Caco-2 (cell line): Measurements from ENCODE around the gene PTPRN2. TPM values are rescaled to one million over a fixed set of nuclear protein-coding genes. Genes with fewer than 3 reads are reported as not detected.
A peak's percentile ranks its signal among the peaks of the same experiment; 100 is the strongest.

Source experiments
- BruUV-seq: library from RNA; stranded (reverse); fragments of 400-500 nt; replicated peaks from 2 replicates; lab custom pipeline; 2021; lab: Mats Ljungman, UMichigan
- CTCF ChIA-PET: fragments of 300-600 bp; sonication (Branson Sonifier 250); formaldehyde crosslinking; loops from one replicate; lab custom pipeline; 2022; ENCODE audit warnings: antibody characterized with exemption; lab: Charles Lee
- POLR2A ChIA-PET: fragments of 300-600 bp; sonication (Branson Sonifier 250); formaldehyde crosslinking; loops from one replicate; lab custom pipeline; 2022; ENCODE audit warnings: antibody characterized with exemption; lab: Charles Lee
- DNase-seq, 2 experiments: peaks; one replicate each; pipeline versions ENCODE4 v3.0.0 to v3.0.0-alpha.2; 2020 to 2022
- H3K27me3 ChIP-seq: replicated peaks from 2 replicates; pipeline ENCODE4 v1.6.0; 2011; ENCODE audit warnings: low read length; ENCODE audit not compliant: control insufficient read depth, insufficient read depth
- H3K36me3 ChIP-seq: 2 replicates; pipeline ENCODE4 v1.5.1; 2011; ENCODE audit warnings: low read length; ENCODE audit not compliant: control insufficient read depth, insufficient read depth
- H3K4me1 ChIP-seq: fragments of 250-450 bp; sonication (Bioruptor Pico); 2 replicates; pipeline ENCODE4 v1.5.1; 2020; ENCODE audit warnings: mild to moderate bottlenecking
- H3K4me3 ChIP-seq: 2 replicates; pipeline ENCODE4 v1.5.1; 2011; ENCODE audit warnings: low read depth, mild to moderate bottlenecking, control low read depth, low read length
- H3K9me3 ChIP-seq: fragments of 250-450 bp; sonication (Bioruptor Pico); 2 replicates; pipeline ENCODE4 v1.5.1; 2020; ENCODE audit warnings: mild to moderate bottlenecking, moderate library complexity
- H3K27ac Mint-ChIP-seq: one replicate; pipeline ENCODE4 v1.8.0; 2022; ENCODE audit warnings: mixed read lengths; ENCODE audit not compliant: unreplicated experiment
- H3K27me3 Mint-ChIP-seq: one replicate; pipeline ENCODE4 v1.8.0; 2022; ENCODE audit warnings: mixed read lengths; ENCODE audit not compliant: insufficient read depth, unreplicated experiment
- H3K36me3 Mint-ChIP-seq: one replicate; pipeline ENCODE4 v1.8.0; 2022; ENCODE audit warnings: mild to moderate bottlenecking, mixed read lengths; ENCODE audit not compliant: insufficient read depth, unreplicated experiment
- H3K4me1 Mint-ChIP-seq: one replicate; pipeline ENCODE4 v1.8.0; 2022; ENCODE audit warnings: low read depth, mixed read lengths; ENCODE audit not compliant: unreplicated experiment
- H3K4me3 Mint-ChIP-seq: one replicate; pipeline ENCODE4 v1.8.0; 2022; ENCODE audit warnings: mild to moderate bottlenecking, moderate library complexity, mixed read lengths; ENCODE audit not compliant: unreplicated experiment
- H3K9me3 Mint-ChIP-seq: one replicate; pipeline ENCODE4 v1.8.0; 2022; ENCODE audit warnings: mixed read lengths; ENCODE audit not compliant: unreplicated experiment
- CTCF ChIP-seq, 2 experiments: fragments of 200-600 bp in 1 of 2; IDR thresholded peaks; 1 replicate in 1 of 2; 2 replicates in 1 of 2; pipeline versions ENCODE4 v1.5.1 to v1.8.0; 2011 to 2022; ENCODE audit warnings: antibody characterized with exemption in 1 of 2, control low read depth in 1 of 2, inconsistent platforms in 1 of 2, low read depth in 1 of 2, low read length in 1 of 2, mild to moderate bottlenecking in 1 of 2, moderate library complexity in 1 of 2; ENCODE audit not compliant: insufficient read depth in 1 of 2, severe bottlenecking in 1 of 2, unreplicated experiment in 1 of 2
- intact Hi-C: fragments of 100-400 bp; cut with micrococcal nuclease; formaldehyde crosslinking; loops from one replicate; pipeline ENCODE4 v1.10.0; 2022; ENCODE audit not compliant: unreplicated experiment
- total RNA-seq: library from RNA; stranded (reverse); gene quantifications from 2 replicates; pipeline ENCODE4 v1.2.3, GENCODE V29; 2022

The PTPRN2 gene
- total RNA-seq, 1 experiment from 2014 or later: 1.4 TPM

GRCh38 chr7:158084555-158084954 is 503.1 kb downstream of the PTPRN2 start:
- H3K27me3 ChIP-seq: no peaks in the 10 kb centered on the region
- no peaks in the 10 kb centered on the region for H3K36me3 Mint-ChIP-seq
- DNase-seq: peak in 1 of 2 experiments; percentile 21
- H3K4me3 ChIP-seq: no peak overlapping the region
- no peaks in the 10 kb centered on the region for H3K4me1 ChIP-seq
- peaks cover 28% of the 10 kb centered on the region for H3K9me3 Mint-ChIP-seq
- no peak overlapping the region for H3K27ac Mint-ChIP-seq
- BruUV-seq: no TSS peak
- TF ChIP-seq CTCF (IDR thresholded peaks at IDR 0.05; ENCODE audit: insufficient read depth in 1 of 2, low read depth in 1 of 2, low read length in 1 of 2, severe bottlenecking in 1 of 2, unreplicated experiment in 1 of 2): no peak
- H3K9me3 ChIP-seq: peaks cover 6% of the 10 kb centered on the region; the same call in 1 of the 2 replicates
- H3K4me1 Mint-ChIP-seq: no peaks in the 10 kb centered on the region
- POLR2A ChIA-PET: no interaction called here
- no peaks in the 10 kb centered on the region for H3K27me3 Mint-ChIP-seq
- no peak overlapping the region for H3K4me3 Mint-ChIP-seq
- CTCF ChIA-PET: no interaction called here
- no peaks in the 10 kb centered on the region for H3K36me3 ChIP-seq
- intact Hi-C loops: no loop called here

GRCh38 chr7:158083526-158084310 is 503.9 kb downstream of the PTPRN2 start:
- no peak overlapping the region for H3K27ac Mint-ChIP-seq
- POLR2A ChIA-PET: no interaction called here

GRCh38 chr7:158082761-158083160 is 504.9 kb downstream of the PTPRN2 start:
- Mint-ChIP-seq H3K27ac (no peak overlapping the region), H3K9me3 (peaks cover 28% of the 10 kb centered on the region), H3K36me3 (no peaks in the 10 kb centered on the region), H3K4me1 (no peaks in the 10 kb centered on the region), H3K27me3 (no peaks in the 10 kb centered on the region), H3K4me3 (no peak overlapping the region)
- DNase-seq: no peak
- Histone ChIP-seq H3K4me3 (no peak overlapping the region), H3K4me1 (no peaks in the 10 kb centered on the region), H3K36me3 (no peaks in the 10 kb centered on the region), H3K27me3 (no peaks in the 10 kb centered on the region), H3K9me3 (peaks cover 6% of the 10 kb centered on the region; the same call in 1 of the 2 replicates)
- CTCF ChIA-PET: no interaction called here
- no TSS peak for BruUV-seq
- TF ChIP-seq CTCF (IDR thresholded peaks at IDR 0.05; ENCODE audit: insufficient read depth in 1 of 2, low read depth in 1 of 2, low read length in 1 of 2, severe bottlenecking in 1 of 2, unreplicated experiment in 1 of 2): no peak
- intact Hi-C loops: no loop called here
- POLR2A ChIA-PET: no interaction called here

More at GRCh38 chr7:158083526-158084310, 503.9 kb downstream of the PTPRN2 start:
- Histone ChIP-seq H3K4me3 (no peak overlapping the region), H3K27me3 (no peaks in the 10 kb centered on the region), H3K4me1 (no peaks in the 10 kb centered on the region), H3K36me3 (no peaks in the 10 kb centered on the region), H3K9me3 (peaks cover 6% of the 10 kb centered on the region; the same call in 1 of the 2 replicates)
- no peak overlapping the region for H3K4me3 Mint-ChIP-seq
- CTCF ChIA-PET: no interaction called here
- H3K9me3 Mint-ChIP-seq: peaks cover 28% of the 10 kb centered on the region
- intact Hi-C loops: no loop called here
- BruUV-seq: no TSS peak
- DNase-seq: peak in 1 of 2 experiments; percentile 11
- TF ChIP-seq CTCF (IDR thresholded peaks at IDR 0.05; ENCODE audit: insufficient read depth in 1 of 2, low read depth in 1 of 2, low read length in 1 of 2, severe bottlenecking in 1 of 2, unreplicated experiment in 1 of 2): no peak
- no peaks in the 10 kb centered on the region for H3K36me3 Mint-ChIP-seq
- H3K27me3 Mint-ChIP-seq: no peaks in the 10 kb centered on the region
- H3K4me1 Mint-ChIP-seq: no peaks in the 10 kb centered on the region
